Lower leg skin (tissue), 3 donors: ENCODE data around the gene KRT39.

ENCODE experiments used
- POLR2A ChIP-seq, 2 donors: fragments of 450-650 bp; IDR thresholded peaks; one replicate each; pipeline ENCODE4 v1.6.1; 2016 to 2017; ENCODE audit warnings: antibody characterized with exemption in 2 of 2, mild to moderate bottlenecking in 1 of 2, moderate library complexity in 1 of 2
- TF ChIP-seq, protein P1 (sequence below), 3 donors: fragments of 450-650 bp; IDR thresholded peaks; one replicate each; pipeline ENCODE4 v1.5.1; 2016; ENCODE audit warnings: antibody characterized with exemption in 3 of 3, mild to moderate bottlenecking in 3 of 3, moderate library complexity in 2 of 3

DNA sequence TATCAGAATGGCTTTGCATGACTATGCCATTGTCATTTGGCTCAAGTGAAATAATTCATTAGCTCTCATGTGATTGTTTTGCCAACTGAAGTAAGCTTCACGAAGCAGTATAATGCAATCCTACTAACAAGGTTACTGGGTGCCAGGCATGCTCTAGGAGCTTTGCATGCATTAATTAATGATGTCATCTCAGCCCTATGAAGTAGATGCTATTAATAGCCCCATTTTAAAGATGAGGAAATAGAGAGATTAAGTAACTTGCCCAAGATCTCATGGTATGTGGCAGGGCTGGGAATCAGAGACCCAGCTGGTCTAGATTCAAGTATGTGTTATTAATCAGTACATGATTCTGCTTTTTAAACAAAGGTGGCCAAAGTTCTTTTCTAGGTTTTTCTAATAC, 14.1 kb downstream of the KRT39 start:
- TF ChIP-seq, protein P1, sequence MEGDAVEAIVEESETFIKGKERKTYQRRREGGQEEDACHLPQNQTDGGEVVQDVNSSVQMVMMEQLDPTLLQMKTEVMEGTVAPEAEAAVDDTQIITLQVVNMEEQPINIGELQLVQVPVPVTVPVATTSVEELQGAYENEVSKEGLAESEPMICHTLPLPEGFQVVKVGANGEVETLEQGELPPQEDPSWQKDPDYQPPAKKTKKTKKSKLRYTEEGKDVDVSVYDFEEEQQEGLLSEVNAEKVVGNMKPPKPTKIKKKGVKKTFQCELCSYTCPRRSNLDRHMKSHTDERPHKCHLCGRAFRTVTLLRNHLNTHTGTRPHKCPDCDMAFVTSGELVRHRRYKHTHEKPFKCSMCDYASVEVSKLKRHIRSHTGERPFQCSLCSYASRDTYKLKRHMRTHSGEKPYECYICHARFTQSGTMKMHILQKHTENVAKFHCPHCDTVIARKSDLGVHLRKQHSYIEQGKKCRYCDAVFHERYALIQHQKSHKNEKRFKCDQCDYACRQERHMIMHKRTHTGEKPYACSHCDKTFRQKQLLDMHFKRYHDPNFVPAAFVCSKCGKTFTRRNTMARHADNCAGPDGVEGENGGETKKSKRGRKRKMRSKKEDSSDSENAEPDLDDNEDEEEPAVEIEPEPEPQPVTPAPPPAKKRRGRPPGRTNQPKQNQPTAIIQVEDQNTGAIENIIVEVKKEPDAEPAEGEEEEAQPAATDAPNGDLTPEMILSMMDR (IDR thresholded peaks at IDR 0.05) = no peak
- TF ChIP-seq POLR2A (IDR thresholded peaks at IDR 0.05) = no peak
